GM19035 (cell line): ENCODE measurements around the gene TSPAN13.

Experiments
- ATAC-seq: cut with Tn5 transposase; IDR thresholded peaks from one replicate; pipeline ENCODE4 v1.9.1; 2021; ENCODE audit not compliant: unreplicated experiment

The TSPAN13 gene

GRCh38 chr7:16810112-16810511, 56.6 kb downstream of the TSPAN13 start:
- ATAC-seq = no peak

- no peak for ATAC-seq
Measured at GRCh38 chr7:16810573-16810972, 57.0 kb downstream of the TSPAN13 start.

GRCh38 chr7:16811551-16811950, 58.0 kb downstream of the TSPAN13 start:
- no peak for ATAC-seq

GRCh38 chr7:16812542-16813231, 59.1 kb downstream of the TSPAN13 start:
- no peak for ATAC-seq

GRCh38 chr7:16813232-16813616, 59.7 kb downstream of the TSPAN13 start:
- no peak for ATAC-seq

GRCh38 chr7:16815001-16815400, 61.4 kb downstream of the TSPAN13 start:
- ATAC-seq = no peak

- no peak for ATAC-seq
Measured at GRCh38 chr7:16816824-16817223, 63.3 kb downstream of the TSPAN13 start.

GRCh38 chr7:16817536-16817935, 64.0 kb downstream of the TSPAN13 start:
- ATAC-seq = no peak

- no peak for ATAC-seq
Measured at GRCh38 chr7:16818732-16819131, 65.2 kb downstream of the TSPAN13 start.

- ATAC-seq = no peak
Measured at GRCh38 chr7:16822029-16822428, 68.5 kb downstream of the TSPAN13 start.

GRCh38 chr7:16826060-16826459, 72.5 kb downstream of the TSPAN13 start:
- no peak for ATAC-seq

GRCh38 chr7:16833373-16833772, 79.8 kb downstream of the TSPAN13 start:
- no peak for ATAC-seq
